PC-9 (cell line): ENCODE results near the gene DNAI1. TPM values are rescaled to one million over a fixed set of nuclear protein-coding genes. Genes with fewer than 3 reads are reported as not detected.
A peak's percentile ranks its signal among the peaks of the same experiment; 100 is the strongest.

ENCODE experiments used
- Bru-seq: library from RNA; stranded (reverse); fragments of 400-500 nt; gene quantifications from one replicate; lab custom pipeline; 2021; lab: Mats Ljungman, UMichigan
- BruChase-seq, 2 experiments: library from RNA; stranded (reverse); fragments of 400-500 nt; gene quantifications; one replicate each; lab custom pipeline; 2021; lab: Mats Ljungman, UMichigan
- BruUV-seq: library from RNA; stranded (reverse); fragments of 400-500 nt; replicated peaks from 2 replicates; lab custom pipeline; 2021; lab: Mats Ljungman, UMichigan
- CTCF ChIA-PET: fragments of 300-600 bp; sonication (Branson Sonifier 250); formaldehyde crosslinking; loops from one replicate; lab custom pipeline; 2022; ENCODE audit warnings: antibody characterized with exemption; lab: Charles Lee
- POLR2A ChIA-PET: fragments of 300-600 bp; sonication (Branson Sonifier 250); formaldehyde crosslinking; loops from one replicate; lab custom pipeline; 2022; ENCODE audit warnings: antibody characterized with exemption; ENCODE audit not compliant: unreplicated experiment; lab: Charles Lee
- DNase-seq, 2 experiments: peaks; one replicate each; pipeline versions ENCODE4 v3.0.0 to v3.0.0-alpha.2; 2015 to 2022; ENCODE audit warnings: mixed read lengths in 1 of 2
- H2AFZ ChIP-seq: fragments of 200-600 bp; sonication (generic); 2 replicates; pipeline ENCODE4 v1.8.1; 2017; ENCODE audit warnings: antibody characterized with exemption
- H3F3A ChIP-seq: fragments of 200-600 bp; sonication (generic); 2 replicates; pipeline ENCODE4 v1.8.1; 2017; ENCODE audit warnings: antibody characterized with exemption, mild to moderate bottlenecking, low read depth; ENCODE audit not compliant: insufficient read depth
- H3K27ac ChIP-seq: fragments of 200-600 bp; sonication (generic); 2 replicates; pipeline ENCODE4 v1.6.1; 2016; ENCODE audit warnings: mixed run types
- H3K27me3 ChIP-seq: fragments of 200-600 bp; sonication (generic); 2 replicates; pipeline ENCODE4 v1.6.1; 2016; ENCODE audit warnings: low read depth, mixed run types; ENCODE audit not compliant: insufficient read depth
- H3K36me3 ChIP-seq: fragments of 200-600 bp; sonication (generic); 2 replicates; pipeline ENCODE4 v1.6.1; 2016; ENCODE audit warnings: low read depth, mixed run types
- H3K4me1 ChIP-seq: fragments of 200-600 bp; sonication (generic); replicated peaks from 2 replicates; pipeline ENCODE4 v1.6.1; 2016; ENCODE audit warnings: mixed run types; ENCODE audit not compliant: insufficient read depth
- H3K4me2 ChIP-seq: fragments of 200-600 bp; sonication (generic); 2 replicates; pipeline ENCODE4 v1.6.1; 2017; ENCODE audit warnings: mixed run types
- H3K4me3 ChIP-seq: fragments of 200-600 bp; sonication (generic); 2 replicates; pipeline ENCODE4 v1.6.1; 2016; ENCODE audit warnings: mixed run types
- H3K79me2 ChIP-seq: fragments of 200-600 bp; sonication (generic); 2 replicates; pipeline ENCODE4 v1.6.1; 2017; ENCODE audit warnings: low read depth, mixed run types
- H3K9me2 ChIP-seq: fragments of 200-600 bp; sonication (generic); 2 replicates; pipeline ENCODE4 v1.8.1; 2017; ENCODE audit warnings: mild to moderate bottlenecking; ENCODE audit not compliant: insufficient read depth
- H3K9me3 ChIP-seq: fragments of 200-600 bp; sonication (generic); 2 replicates; pipeline ENCODE4 v1.8.1; 2016; ENCODE audit warnings: low read depth; ENCODE audit not compliant: insufficient read depth
- H4K20me1 ChIP-seq: fragments of 200-600 bp; sonication (generic); 2 replicates; pipeline ENCODE4 v1.8.1; 2017; ENCODE audit not compliant: insufficient read depth
- EZH2 ChIP-seq: fragments of 200-600 bp; sonication (generic); IDR thresholded peaks from 2 replicates; pipeline ENCODE4 v1.8.0; 2017; ENCODE audit warnings: antibody characterized with exemption, low read depth
- intact Hi-C: fragments of 100-400 bp; cut with micrococcal nuclease; formaldehyde crosslinking; loops from one replicate; pipeline ENCODE4 v1.10.0; 2022; ENCODE audit not compliant: unreplicated experiment
- long read RNA-seq: library from polyadenylated mRNA; stranded (forward); transcript quantifications from one replicate; pipeline ENCODE4 v2.0.0, GENCODE V29; 2022
- total RNA-seq: library from RNA; stranded (reverse); gene quantifications from 2 replicates; pipeline ENCODE4 v1.2.3, GENCODE V29; 2021
- TF ChIP-seq, protein P1 (sequence below): fragments of 200-600 bp; sonication (generic); conservative IDR thresholded peaks from 2 replicates; pipeline ENCODE4 v1.6.1; 2017; ENCODE audit warnings: mixed run types, antibody characterized with exemption, mild to moderate bottlenecking, moderate library complexity

The DNAI1 gene
- total RNA-seq (1.5 and 1.6 TPM in 2 replicates), Bru-seq, nascent RNA (percentile 28 among the genes with signal in this experiment), BruChase-seq, experiment 1, labeled RNA remaining after a 2-hour chase (percentile 36 among the genes with signal in this experiment), BruChase-seq, experiment 2, labeled RNA remaining after a 6-hour chase (percentile 20 among the genes with signal in this experiment)
- long read RNA-seq, partial matches to known transcripts = 0 of 2 reads
- long read RNA-seq, other reads (novel, unspliced or antisense) = 2 of 2 reads

DNA sequence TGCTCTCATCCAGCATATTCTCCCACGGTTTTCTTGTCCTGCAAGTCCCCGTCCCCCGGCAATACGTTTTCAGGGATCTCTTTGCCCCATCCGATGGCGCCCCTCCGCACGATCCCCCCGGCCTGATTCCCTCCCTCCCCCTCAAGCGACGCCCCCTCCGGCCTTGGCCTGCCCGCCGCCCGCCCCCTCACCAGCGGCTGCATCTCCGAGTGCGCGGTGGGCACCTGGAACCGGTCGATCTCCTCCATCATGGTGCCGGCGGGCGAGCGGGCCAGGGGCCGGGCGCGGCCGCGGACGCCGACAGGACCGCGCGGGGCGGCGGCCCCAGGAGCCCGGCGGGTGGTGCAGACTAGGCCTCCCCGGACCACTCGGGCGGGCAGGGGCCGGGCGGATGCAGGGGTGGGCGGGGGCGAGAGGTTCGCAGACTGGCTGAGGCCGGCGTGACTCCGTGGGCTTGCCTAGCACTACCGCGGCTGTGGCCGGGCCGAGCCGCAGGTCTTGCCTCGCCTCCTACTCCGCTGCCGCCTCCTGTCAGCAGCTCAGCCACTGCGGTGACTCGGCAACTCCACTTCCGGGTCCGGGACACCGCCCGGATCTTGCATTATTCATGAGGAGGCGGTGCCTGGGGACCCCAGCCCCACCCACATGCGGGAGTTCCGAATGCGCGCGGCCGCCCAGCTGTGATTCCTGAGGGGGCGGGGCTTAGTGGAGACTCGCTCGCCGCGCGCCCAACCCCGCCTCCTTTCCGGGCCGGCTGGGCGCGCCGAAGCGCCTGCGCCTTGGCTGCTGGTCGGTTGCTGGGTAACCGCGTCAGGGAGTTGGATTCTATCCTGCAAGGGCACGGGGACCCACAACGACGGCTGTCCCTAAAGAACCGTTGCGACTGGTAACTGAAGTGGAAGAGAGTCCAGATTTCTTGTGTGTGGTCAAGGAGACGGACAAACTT is at the start of gene DNAI1, which contains the start of gene FAM219A:
TSS of gene DNAI1 (plus strand) at position 793 of the 946 bp plus-strand sequence. CDS start 201 bp downstream, outside the sequence.
TSS of gene FAM219A (minus strand) at position 558 of the 946 bp plus-strand sequence. CDS start at position 251, 307 bp downstream.
- peak within 1 kb of the TSS; percentile 70 for H2AFZ ChIP-seq
- no TSS peak for BruUV-seq

DNA sequence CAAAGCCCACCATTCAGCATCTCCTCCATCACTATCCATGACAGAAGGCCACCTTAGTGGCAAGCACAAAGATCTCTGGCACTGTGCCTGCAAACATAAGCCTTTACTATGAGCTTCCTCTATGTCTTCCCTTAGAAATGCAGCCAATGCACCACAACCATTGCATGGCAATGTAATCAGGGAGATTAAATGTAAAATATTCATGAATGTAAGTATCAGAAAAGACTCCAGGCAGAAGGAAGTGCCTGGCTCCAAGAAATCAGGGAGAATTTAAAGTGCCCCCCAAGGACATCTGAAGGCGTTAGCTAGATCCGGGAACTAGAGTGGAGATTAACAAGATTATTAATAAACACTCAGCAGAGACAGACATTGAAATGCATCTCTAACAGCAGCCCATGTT is 49.5 kb upstream of the DNAI1 start:
- Histone ChIP-seq H3K4me2 (no peak overlapping the region), H3K27me3 (no peaks in the 10 kb centered on the region), H3F3A (no peaks in the 10 kb centered on the region), H4K20me1 (peaks cover 5% of the 10 kb centered on the region), H3K4me1 (no peaks in the 10 kb centered on the region), H3K9me3 (no peaks in the 10 kb centered on the region), H3K27ac (no peak overlapping the region), H3K79me2 (no peaks in the 10 kb centered on the region), H2AFZ (no peak overlapping the region), H3K36me3 (no peaks in the 10 kb centered on the region), H3K4me3 (no peak overlapping the region), H3K9me2 (no peaks in the 10 kb centered on the region)
- DNase-seq = no peak
- ChIA-PET POLR2A (no interaction called here), CTCF (no interaction called here)
- no TSS peak for BruUV-seq
- intact Hi-C loops = no loop called here
- TF ChIP-seq, protein P1, sequence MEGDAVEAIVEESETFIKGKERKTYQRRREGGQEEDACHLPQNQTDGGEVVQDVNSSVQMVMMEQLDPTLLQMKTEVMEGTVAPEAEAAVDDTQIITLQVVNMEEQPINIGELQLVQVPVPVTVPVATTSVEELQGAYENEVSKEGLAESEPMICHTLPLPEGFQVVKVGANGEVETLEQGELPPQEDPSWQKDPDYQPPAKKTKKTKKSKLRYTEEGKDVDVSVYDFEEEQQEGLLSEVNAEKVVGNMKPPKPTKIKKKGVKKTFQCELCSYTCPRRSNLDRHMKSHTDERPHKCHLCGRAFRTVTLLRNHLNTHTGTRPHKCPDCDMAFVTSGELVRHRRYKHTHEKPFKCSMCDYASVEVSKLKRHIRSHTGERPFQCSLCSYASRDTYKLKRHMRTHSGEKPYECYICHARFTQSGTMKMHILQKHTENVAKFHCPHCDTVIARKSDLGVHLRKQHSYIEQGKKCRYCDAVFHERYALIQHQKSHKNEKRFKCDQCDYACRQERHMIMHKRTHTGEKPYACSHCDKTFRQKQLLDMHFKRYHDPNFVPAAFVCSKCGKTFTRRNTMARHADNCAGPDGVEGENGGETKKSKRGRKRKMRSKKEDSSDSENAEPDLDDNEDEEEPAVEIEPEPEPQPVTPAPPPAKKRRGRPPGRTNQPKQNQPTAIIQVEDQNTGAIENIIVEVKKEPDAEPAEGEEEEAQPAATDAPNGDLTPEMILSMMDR = no peak
- TF ChIP-seq EZH2 = no peak

More for the DNA sequence above, at the start of gene DNAI1, which contains the start of gene FAM219A:
- no peaks in the 10 kb centered on the region for H3K9me3 ChIP-seq
- peak within 1 kb of the TSS; percentile 86 for H3K4me2 ChIP-seq
- no peak for TF ChIP-seq EZH2
- TF ChIP-seq, protein P1 = no peak
- H3K27me3 ChIP-seq = no peaks in the 10 kb centered on the region
- H3K4me3 ChIP-seq = peak within 1 kb of the TSS; percentile 75
- DNase-seq = peak; percentile 87 to 96
- H3K4me1 ChIP-seq = peaks cover 10% of the 10 kb centered on the region
- H3K79me2 ChIP-seq = peaks cover 43% of the 10 kb centered on the region
- CTCF ChIA-PET = no interaction called here
- intact Hi-C loops = no loop called here
- no peaks in the 10 kb centered on the region for H3K36me3 ChIP-seq
- H3K27ac ChIP-seq = no peak within 1 kb of the TSS
- POLR2A ChIA-PET = interaction anchor here (0.5 to 1.0 kb wide), 2 partner anchors 27 to 123 kb away, joined by 4 to 5 read pairs; no protein-coding TSS in a partner anchor
- H3K9me2 ChIP-seq = no peaks in the 10 kb centered on the region
- no peaks in the 10 kb centered on the region for H4K20me1 ChIP-seq
- peaks cover 2% of the 10 kb centered on the region; the same call in 1 of the 2 replicates for H3F3A ChIP-seq

DNA sequence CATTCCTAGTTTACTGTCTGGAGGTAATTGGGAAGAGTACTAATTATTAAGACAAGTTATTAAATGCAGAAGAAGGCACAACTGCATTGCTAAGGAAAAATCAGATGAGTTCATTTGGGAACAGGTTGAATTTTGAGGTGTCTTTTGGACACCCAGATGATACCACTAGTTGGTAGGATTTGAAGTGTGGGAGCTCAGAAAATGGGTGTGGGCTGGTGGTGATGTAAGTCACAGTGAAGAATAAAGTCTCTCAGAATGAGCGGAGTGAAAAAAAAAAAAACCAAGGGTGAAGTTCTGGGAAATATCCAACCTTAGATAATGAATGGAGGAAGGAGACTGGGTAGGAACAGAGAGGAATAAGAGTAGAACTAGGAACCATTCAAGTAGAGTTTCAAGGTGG is 46.3 kb upstream of the DNAI1 start:
- no peak for DNase-seq
- POLR2A ChIA-PET = no interaction called here
- Histone ChIP-seq H3K4me1 (no peaks in the 10 kb centered on the region), H3K9me2 (no peaks in the 10 kb centered on the region), H4K20me1 (peaks cover 3% of the 10 kb centered on the region; the same call in 1 of the 2 replicates), H3K4me3 (no peak overlapping the region), H3K27ac (no peak overlapping the region), H3K27me3 (no peaks in the 10 kb centered on the region), H3K79me2 (no peaks in the 10 kb centered on the region), H3F3A (no peaks in the 10 kb centered on the region), H2AFZ (no peak overlapping the region), H3K36me3 (no peaks in the 10 kb centered on the region), H3K4me2 (no peak overlapping the region), H3K9me3 (no peaks in the 10 kb centered on the region)
- CTCF ChIA-PET = no interaction called here
- TF ChIP-seq, protein P1 = no peak
- no peak for TF ChIP-seq EZH2
- intact Hi-C loops = no loop called here
- no TSS peak for BruUV-seq
